Activated T-cell treated with anti-CD3 and anti-CD28 coated beads, Interleukin-2, amount 50 U/mL, for 1 hour (primary cell): Measurements from ENCODE around the gene PTGR1.

Experiments used
- DNase-seq: peaks from one replicate; pipeline ENCODE4 v3.0.0-alpha.2; 2020

Gene PTGR1

DNA sequence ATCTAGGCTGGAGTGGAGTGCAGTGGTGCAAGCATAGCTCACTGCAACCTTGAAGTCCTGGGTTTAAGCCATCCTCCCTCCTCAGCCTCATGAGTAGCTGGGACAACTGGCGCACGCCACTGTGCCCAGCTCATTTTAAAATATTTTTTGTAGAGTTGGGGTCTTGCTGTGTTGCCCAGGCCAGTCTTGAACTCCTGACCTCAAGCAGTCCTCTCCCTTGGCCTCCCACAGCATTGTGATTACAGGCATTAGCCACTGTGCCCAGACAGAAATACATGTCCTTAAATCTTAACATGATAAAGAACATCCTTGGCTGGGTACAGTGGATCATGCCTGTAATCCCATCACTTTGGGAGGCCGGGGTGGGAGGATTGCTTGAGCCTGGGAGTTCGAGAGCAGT lies 67.7 kb downstream of the PTGR1 start:
- no peak for DNase-seq

DNA sequence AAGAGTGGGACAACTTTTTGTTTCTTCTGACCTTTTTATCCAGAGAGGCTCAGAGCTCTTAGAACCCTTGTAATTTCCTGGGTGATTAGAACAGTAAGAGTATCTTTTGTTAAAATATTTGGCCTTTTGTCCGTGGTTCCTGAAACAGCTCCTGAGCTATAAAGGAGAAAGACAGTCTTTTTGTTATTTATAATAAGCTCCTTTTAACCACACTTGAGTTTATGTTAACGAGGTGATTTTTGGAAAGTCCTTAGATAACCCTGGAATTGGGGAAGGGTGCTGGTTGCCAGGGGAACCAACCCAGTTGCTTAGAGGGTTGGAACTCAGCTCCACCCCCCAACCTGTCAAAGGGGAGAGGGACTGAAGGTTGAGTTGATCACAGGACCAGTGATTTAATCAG lies 69.7 kb downstream of the PTGR1 start:
- no peak for DNase-seq

DNA sequence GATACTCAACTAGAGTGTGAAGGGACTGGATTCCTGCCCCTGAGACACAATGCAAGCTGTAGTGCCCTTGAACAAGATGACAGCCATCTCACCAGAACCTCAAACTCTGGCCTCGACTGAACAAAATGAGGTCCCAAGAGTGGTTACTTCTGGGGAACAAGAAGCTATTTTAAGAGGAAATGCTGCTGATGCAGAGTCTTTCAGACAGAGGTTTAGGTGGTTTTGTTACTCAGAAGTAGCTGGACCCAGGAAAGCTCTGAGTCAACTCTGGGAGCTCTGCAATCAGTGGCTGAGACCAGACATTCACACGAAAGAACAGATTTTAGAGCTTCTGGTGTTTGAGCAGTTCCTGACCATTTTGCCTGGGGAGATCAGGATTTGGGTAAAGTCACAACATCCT lies 72.1 kb downstream of the PTGR1 start:
- no peak for DNase-seq

DNA sequence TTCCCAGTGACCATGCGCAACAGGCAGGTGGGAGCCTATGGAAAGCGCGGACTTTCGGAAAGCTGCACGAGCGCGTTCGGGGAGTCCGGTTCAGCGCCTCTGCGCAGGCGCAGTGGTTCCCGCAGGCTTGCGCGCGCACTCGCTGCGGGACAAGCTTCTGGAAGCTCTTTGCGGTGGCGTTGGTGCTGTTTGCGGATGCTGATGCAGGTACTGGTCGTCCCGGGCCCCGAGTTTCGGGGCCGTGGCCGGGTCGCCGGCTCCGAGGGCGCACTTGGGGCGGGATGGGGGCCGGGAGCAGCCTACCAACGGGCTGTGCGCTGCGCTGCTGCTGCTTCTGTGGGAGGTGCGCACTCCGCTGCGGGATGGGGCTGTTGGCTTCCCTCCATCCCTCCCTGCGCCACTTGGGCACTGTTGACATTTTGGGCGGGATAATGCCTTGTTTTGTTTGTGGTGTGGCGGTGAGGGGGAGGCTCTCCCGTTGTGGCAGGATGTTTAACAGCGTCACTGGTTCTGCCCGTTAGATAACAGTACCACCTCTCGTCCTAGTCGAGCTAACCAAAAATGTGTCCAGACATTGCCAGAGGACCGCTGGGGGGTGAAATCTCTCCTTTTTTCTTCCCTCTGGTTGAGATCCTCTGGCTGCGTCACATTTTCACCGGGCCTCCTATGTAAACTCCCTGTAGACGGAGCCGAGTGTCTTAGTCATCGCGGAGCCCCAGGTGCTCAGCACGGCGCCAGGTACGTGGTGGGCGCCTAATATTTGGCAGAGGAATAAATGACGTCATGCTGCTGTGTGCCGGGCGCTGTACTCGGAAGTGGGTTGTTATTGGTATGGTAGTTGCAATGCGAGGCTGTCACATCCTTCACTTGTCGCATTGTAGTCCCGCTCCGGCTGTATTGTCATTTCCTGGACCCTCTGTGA lies 74.1 kb downstream of the PTGR1 start, which contains the start of gene ZNF483:
TSS of gene ZNF483 (plus strand) at position 124 of the 922 bp plus-strand sequence. CDS start 2,217 bp downstream, outside the sequence.
- DNase-seq: peak; percentile 77

DNA sequence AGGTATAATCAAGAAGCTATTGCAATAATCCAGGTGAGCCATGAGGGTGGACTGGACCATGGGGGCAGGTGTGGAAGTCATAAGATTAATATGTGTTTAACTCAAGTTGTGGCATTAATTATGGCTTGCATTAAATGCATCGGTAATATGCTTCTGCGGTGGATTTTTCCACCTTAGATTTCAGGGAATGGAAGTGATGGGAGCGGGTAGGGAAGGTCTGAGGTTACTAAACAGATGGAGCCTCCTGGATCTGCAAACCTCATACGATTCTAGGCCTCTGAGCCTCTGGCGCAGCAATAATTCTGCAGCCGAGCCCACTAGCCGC lies 74.8 kb downstream of the PTGR1 start:
- DNase-seq: no peak

DNA sequence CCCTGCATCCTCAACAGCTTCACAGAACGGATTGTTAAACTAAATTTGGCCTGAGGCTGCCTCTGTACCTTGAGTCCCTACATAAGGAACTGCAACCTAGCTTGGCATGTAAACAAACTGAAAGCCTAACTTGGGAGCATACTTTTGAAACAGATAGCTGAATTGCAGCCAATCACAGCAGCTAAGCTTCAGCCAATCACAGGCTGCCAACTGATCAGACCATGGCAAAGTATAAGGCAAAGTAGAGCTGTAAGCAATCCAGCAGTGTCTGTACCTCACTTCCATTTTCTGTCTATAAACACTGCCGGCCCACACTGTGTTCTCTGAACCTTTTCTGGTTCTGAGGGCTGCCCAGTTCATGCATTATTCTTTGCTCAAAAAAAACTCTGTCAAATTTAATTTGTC lies 83.4 kb downstream of the PTGR1 start:
- DNase-seq: no peak

DNA sequence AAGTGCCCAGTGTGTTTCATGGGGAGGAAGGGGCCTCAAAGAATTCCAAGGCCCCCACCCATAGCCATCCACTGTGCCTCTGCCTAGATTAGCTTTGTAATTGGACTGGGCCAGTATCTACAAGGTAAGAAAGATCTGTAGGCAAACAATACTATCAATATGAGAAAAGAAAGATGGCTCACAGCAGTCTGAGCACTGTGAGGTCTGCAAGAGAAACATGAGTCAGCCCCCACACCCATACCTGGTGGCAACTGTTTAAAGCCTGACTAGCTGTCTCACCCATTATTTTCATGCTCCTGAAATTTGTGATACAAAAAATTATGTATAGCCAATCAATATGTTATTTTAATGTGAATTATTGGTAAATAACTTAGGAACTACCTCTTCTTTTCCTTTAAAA lies 84.5 kb downstream of the PTGR1 start:
- no peak for DNase-seq
